ENCODE results near the gene PPT2.
"Not testable (repeated sequence)": the region's sequence is repeated elsewhere in the genome, so short reads cannot be mapped to it uniquely, and the experiment has no call there.

PPT2 gene

DNA sequence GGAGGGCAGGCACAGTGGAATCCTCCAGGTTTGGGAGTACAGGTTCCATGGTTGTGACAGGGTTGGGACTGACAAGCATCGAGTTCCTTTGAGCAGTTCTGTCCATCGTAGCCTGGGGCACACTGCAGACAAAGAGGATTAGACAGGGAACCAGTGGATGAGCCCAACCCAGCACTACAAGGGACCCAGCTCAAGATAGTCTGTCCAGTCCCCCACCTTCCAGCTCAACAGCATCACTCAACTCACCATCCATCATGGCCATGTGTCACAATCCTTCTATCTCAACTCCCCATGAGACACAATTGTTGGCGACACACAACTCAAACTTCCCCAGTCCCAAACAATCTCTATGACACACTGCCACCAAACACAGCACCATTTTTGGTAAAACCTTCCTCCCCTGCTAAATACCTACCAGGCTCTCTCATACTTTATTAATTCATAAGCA is 50.4 kb downstream of the PPT2 start:
- Histone ChIP-seq H3K79me1 (replicated peaks; ENCODE audit: low read length, poor library complexity, severe bottlenecking) (no peaks in the 10 kb centered on the region), H3K14ac (ENCODE audit: low read length in 2 of 2) (no peak overlapping the region), H3K4me1 (ENCODE audit: control insufficient read depth, insufficient read depth, low read depth, low read length) (peaks cover 6% of the 10 kb centered on the region), H2AK5ac (ENCODE audit: low read length, severe bottlenecking) (no peak overlapping the region), H4K8ac (ENCODE audit: low read length) (no peak overlapping the region), H2BK12ac (ENCODE audit: low read length in 2 of 2) (no peak overlapping the region), H3K4me2 (ENCODE audit: low read length, poor library complexity, severe bottlenecking) (no peak overlapping the region), H3K9me3 (ENCODE audit: control insufficient read depth, low read length) (no peaks in the 10 kb centered on the region), H3K27ac (ENCODE audit: low read length, poor library complexity, severe bottlenecking) (no peak overlapping the region), H4K91ac (ENCODE audit: low read length) (no peak overlapping the region), H3K4me3 (ENCODE audit: insufficient read depth in 1 of 2, low read depth in 1 of 2, low read length in 2 of 2) (no peak overlapping the region), H2BK120ac (ENCODE audit: low read depth, low read length) (no peak overlapping the region), H3K23ac (ENCODE audit: low read length in 2 of 2) (no peak overlapping the region), H2BK5ac (ENCODE audit: low read depth, low read length, poor library complexity, severe bottlenecking) (no peak overlapping the region), H2BK15ac (ENCODE audit: low read depth, poor library complexity, severe bottlenecking) (no peak overlapping the region), H3K9ac (ENCODE audit: low read length) (no peak overlapping the region), H3K27me3 (ENCODE audit: control insufficient read depth in 1 of 2, insufficient read depth in 1 of 2, low read length in 2 of 2) (peaks cover 16 to 43% of the 10 kb centered on the region in 2 experiments), H3K4ac (ENCODE audit: low read depth in 1 of 2, low read length in 2 of 2) (no peak overlapping the region), H3K18ac (ENCODE audit: low read depth in 1 of 2, low read length in 2 of 2) (no peak overlapping the region), H2AFZ (ENCODE audit: low read depth, low read length) (no peak overlapping the region), H3K36me3 (ENCODE audit: control insufficient read depth in 1 of 2, insufficient read depth in 2 of 2, low read depth in 1 of 2, low read length in 2 of 2) (no peaks in the 10 kb centered on the region)
- DNase-seq, result no peak
- WGBS, result 86% methylated on average over 3 of the region's 3 CpGs

DNA sequence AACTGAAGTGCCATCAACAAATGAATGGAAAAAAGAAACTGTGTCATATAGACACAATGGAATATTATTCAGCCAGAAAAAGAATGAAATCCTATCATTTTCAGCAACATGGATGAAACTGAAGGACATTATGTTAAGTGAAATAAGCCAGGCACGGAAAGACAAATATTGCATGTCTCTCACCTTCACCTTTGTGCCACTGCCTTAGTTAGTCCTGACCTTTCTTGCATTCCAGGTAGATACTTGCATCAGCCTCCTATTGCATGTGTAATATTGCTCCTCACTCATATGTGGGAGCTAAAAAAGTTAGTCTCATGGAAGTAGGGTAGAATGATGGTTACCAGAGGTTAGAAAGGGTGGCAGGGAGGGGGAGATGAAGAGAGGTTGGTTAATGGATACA is 55.1 kb downstream of the PPT2 start:
- Histone ChIP-seq H3K4me2 (ENCODE audit: low read length, poor library complexity, severe bottlenecking) (no peak overlapping the region), H3K27me3 (ENCODE audit: control insufficient read depth in 1 of 2, insufficient read depth in 1 of 2, low read length in 2 of 2) (peaks cover 9 to 15% of the 10 kb centered on the region in 2 experiments), H3K18ac (ENCODE audit: low read depth in 1 of 2, low read length in 2 of 2) (no peak overlapping the region), H4K91ac (ENCODE audit: low read length) (no peak overlapping the region), H2AFZ (ENCODE audit: low read depth, low read length) (no peak overlapping the region), H3K4ac (ENCODE audit: low read depth in 1 of 2, low read length in 2 of 2) (no peak overlapping the region), H2AK5ac (ENCODE audit: low read length, severe bottlenecking) (no peak overlapping the region), H2BK5ac (ENCODE audit: low read depth, low read length, poor library complexity, severe bottlenecking) (no peak overlapping the region), H3K36me3 (ENCODE audit: control insufficient read depth in 1 of 2, insufficient read depth in 2 of 2, low read depth in 1 of 2, low read length in 2 of 2) (no peaks in the 10 kb centered on the region), H2BK15ac (ENCODE audit: low read depth, poor library complexity, severe bottlenecking) (no peak overlapping the region), H4K8ac (ENCODE audit: low read length) (no peak overlapping the region), H3K9ac (ENCODE audit: low read length) (no peak overlapping the region), H3K14ac (ENCODE audit: low read length in 2 of 2) (no peak overlapping the region), H2BK120ac (ENCODE audit: low read depth, low read length) (no peak overlapping the region), H2BK12ac (ENCODE audit: low read length in 2 of 2) (no peak overlapping the region), H3K9me3 (ENCODE audit: control insufficient read depth, low read length) (no peaks in the 10 kb centered on the region), H3K23ac (ENCODE audit: low read length in 2 of 2) (no peak overlapping the region), H3K4me3 (ENCODE audit: insufficient read depth in 1 of 2, low read depth in 1 of 2, low read length in 2 of 2) (no peak overlapping the region), H3K27ac (ENCODE audit: low read length, poor library complexity, severe bottlenecking) (no peak overlapping the region), H3K4me1 (ENCODE audit: control insufficient read depth, insufficient read depth, low read depth, low read length) (peaks cover 1% of the 10 kb centered on the region), H3K79me1 (replicated peaks; ENCODE audit: low read length, poor library complexity, severe bottlenecking) (no peaks in the 10 kb centered on the region)
- no CpG with 5 or more reads among the region's 1 CpG for WGBS
- no peak for DNase-seq

- DNase-seq, result no peak
Observed at GRCh38 chr6:32210191-32210601, 56.3 kb downstream of the PPT2 start.

GRCh38 chr6:32211432-32211831 is 57.5 kb downstream of the PPT2 start:
- 100% methylated on average over 1 of the region's 4 CpGs for WGBS
- H3K9ac ChIP-seq (ENCODE audit: low read length); H3K79me1 ChIP-seq (replicated peaks; ENCODE audit: low read length, poor library complexity, severe bottlenecking); H2AFZ ChIP-seq (ENCODE audit: low read depth, low read length); H3K9me3 ChIP-seq (ENCODE audit: control insufficient read depth, low read length); DNase-seq; H4K91ac ChIP-seq (ENCODE audit: low read length); H3K27ac ChIP-seq (ENCODE audit: low read length, poor library complexity, severe bottlenecking); H3K18ac ChIP-seq (ENCODE audit: low read depth in 1 of 2, low read length in 2 of 2); H3K14ac ChIP-seq (ENCODE audit: low read length in 2 of 2); H3K4me3 ChIP-seq (ENCODE audit: insufficient read depth in 1 of 2, low read depth in 1 of 2, low read length in 2 of 2); H3K23ac ChIP-seq (ENCODE audit: low read length in 2 of 2); H2BK5ac ChIP-seq (ENCODE audit: low read depth, low read length, poor library complexity, severe bottlenecking); H4K8ac ChIP-seq (ENCODE audit: low read length); H3K4me2 ChIP-seq (ENCODE audit: low read length, poor library complexity, severe bottlenecking); H3K36me3 ChIP-seq (ENCODE audit: control insufficient read depth in 1 of 2, insufficient read depth in 2 of 2, low read depth in 1 of 2, low read length in 2 of 2); H2BK12ac ChIP-seq (ENCODE audit: low read length in 2 of 2); H2BK15ac ChIP-seq (ENCODE audit: low read depth, poor library complexity, severe bottlenecking); H2BK120ac ChIP-seq (ENCODE audit: low read depth, low read length); H3K4ac ChIP-seq (ENCODE audit: low read depth in 1 of 2, low read length in 2 of 2); H2AK5ac ChIP-seq (ENCODE audit: low read length, severe bottlenecking); H3K4me1 ChIP-seq (ENCODE audit: control insufficient read depth, insufficient read depth, low read depth, low read length): not testable (repeated sequence)
- peaks cover 7 to 18% of the 10 kb centered on the region in 2 experiments for H3K27me3 ChIP-seq (ENCODE audit: control insufficient read depth in 1 of 2, insufficient read depth in 1 of 2, low read length in 2 of 2)

More at GRCh38 chr6:32210191-32210601, 56.3 kb downstream of the PPT2 start:
- Histone ChIP-seq H2BK5ac (ENCODE audit: low read depth, low read length, poor library complexity, severe bottlenecking) (no peak overlapping the region), H3K4me1 (ENCODE audit: control insufficient read depth, insufficient read depth, low read depth, low read length) (no peaks in the 10 kb centered on the region), H3K27me3 (ENCODE audit: control insufficient read depth in 1 of 2, insufficient read depth in 1 of 2, low read length in 2 of 2) (peaks cover 7 to 13% of the 10 kb centered on the region in 2 experiments), H2BK15ac (ENCODE audit: low read depth, poor library complexity, severe bottlenecking) (no peak overlapping the region), H2BK120ac (ENCODE audit: low read depth, low read length) (no peak overlapping the region), H2AK5ac (ENCODE audit: low read length, severe bottlenecking) (no peak overlapping the region), H3K9ac (ENCODE audit: low read length) (no peak overlapping the region), H3K14ac (ENCODE audit: low read length in 2 of 2) (no peak overlapping the region), H3K4ac (ENCODE audit: low read depth in 1 of 2, low read length in 2 of 2) (no peak overlapping the region), H3K79me1 (replicated peaks; ENCODE audit: low read length, poor library complexity, severe bottlenecking) (no peaks in the 10 kb centered on the region), H3K27ac (ENCODE audit: low read length, poor library complexity, severe bottlenecking) (no peak overlapping the region), H3K36me3 (ENCODE audit: control insufficient read depth in 1 of 2, insufficient read depth in 2 of 2, low read depth in 1 of 2, low read length in 2 of 2) (no peaks in the 10 kb centered on the region), H4K8ac (ENCODE audit: low read length) (no peak overlapping the region), H3K4me3 (ENCODE audit: insufficient read depth in 1 of 2, low read depth in 1 of 2, low read length in 2 of 2) (no peak overlapping the region), H4K91ac (ENCODE audit: low read length) (peak overlapping the region; percentile 21), H3K23ac (ENCODE audit: low read length in 2 of 2) (no peak overlapping the region), H2BK12ac (ENCODE audit: low read length in 2 of 2) (no peak overlapping the region), H3K9me3 (ENCODE audit: control insufficient read depth, low read length) (no peaks in the 10 kb centered on the region), H3K18ac (ENCODE audit: low read depth in 1 of 2, low read length in 2 of 2) (no peak overlapping the region), H2AFZ (ENCODE audit: low read depth, low read length) (no peak overlapping the region), H3K4me2 (ENCODE audit: low read length, poor library complexity, severe bottlenecking) (no peak overlapping the region)
- WGBS, result 78% methylated on average over 5 of the region's 5 CpGs
